Measurements from ENCODE around the gene HMX1.

Gene HMX1

GRCh38 chr4:8857766-8858700 lies 13.6 kb downstream of the HMX1 start:
- no peak for DNase-seq (ENCODE audit: low read depth in 3 of 3)

GRCh38 chr4:8856835-8857621 lies 14.6 kb downstream of the HMX1 start:
- DNase-seq (ENCODE audit: low read depth in 3 of 3) = no peak

GRCh38 chr4:8855818-8856245 lies 15.8 kb downstream of the HMX1 start:
- no peak for DNase-seq (ENCODE audit: low read depth in 3 of 3)

GRCh38 chr4:8854931-8855330 lies 16.7 kb downstream of the HMX1 start:
- no peak for DNase-seq (ENCODE audit: low read depth in 3 of 3)

- DNase-seq (ENCODE audit: low read depth in 3 of 3) = no peak
Observed at GRCh38 chr4:8854016-8854415, 17.6 kb downstream of the HMX1 start.

GRCh38 chr4:8853249-8853648 lies 18.4 kb downstream of the HMX1 start:
- DNase-seq (ENCODE audit: low read depth in 3 of 3) = no peak

- no peak for DNase-seq (ENCODE audit: low read depth in 3 of 3)
Observed at GRCh38 chr4:8852118-8852704, 19.4 kb downstream of the HMX1 start.

GRCh38 chr4:8851321-8852117 lies 20.1 kb downstream of the HMX1 start:
- no peak for DNase-seq (ENCODE audit: low read depth in 3 of 3)

- no peak for DNase-seq (ENCODE audit: low read depth in 3 of 3)
Observed at GRCh38 chr4:8850830-8851188, 20.8 kb downstream of the HMX1 start.

GRCh38 chr4:8850074-8850829 lies 21.4 kb downstream of the HMX1 start:
- no peak for DNase-seq (ENCODE audit: low read depth in 3 of 3)

- DNase-seq (ENCODE audit: low read depth in 3 of 3) = no peak
Observed at GRCh38 chr4:8849266-8850073, 22.2 kb downstream of the HMX1 start.

- no peak for DNase-seq (ENCODE audit: low read depth in 3 of 3)
Observed at GRCh38 chr4:8848507-8849265, 23.0 kb downstream of the HMX1 start.

- DNase-seq (ENCODE audit: low read depth in 3 of 3) = no peak
Observed at GRCh38 chr4:8847764-8848163, 23.9 kb downstream of the HMX1 start.

- no peak for DNase-seq (ENCODE audit: low read depth in 3 of 3)
Observed at GRCh38 chr4:8847331-8847730, 24.3 kb downstream of the HMX1 start.

GRCh38 chr4:8846826-8847225 lies 24.8 kb downstream of the HMX1 start:
- DNase-seq (ENCODE audit: low read depth in 3 of 3) = no peak

- no peak for DNase-seq (ENCODE audit: low read depth in 3 of 3)
Observed at GRCh38 chr4:8846046-8846720, 25.5 kb downstream of the HMX1 start.

- no peak for DNase-seq (ENCODE audit: low read depth in 3 of 3)
Observed at GRCh38 chr4:8844976-8845690, 26.5 kb downstream of the HMX1 start.

GRCh38 chr4:8843597-8843996 lies 28.0 kb downstream of the HMX1 start:
- DNase-seq (ENCODE audit: low read depth in 3 of 3) = no peak
